Stimulated activated naive CD4-positive, alpha-beta T cell treated with Interleukin-2 at 50 U/mL for 16 hours (primary cell): ENCODE results near the gene MAGI2.
"Not testable (repeated sequence)": the region's sequence is repeated elsewhere in the genome, so short reads cannot be mapped to it uniquely, and the experiment has no call there.

ENCODE experiments used
- DNase-seq: peaks from one replicate; lab custom pipeline; 2025; lab: John Stamatoyannopoulos, UW

The MAGI2 gene

DNA sequence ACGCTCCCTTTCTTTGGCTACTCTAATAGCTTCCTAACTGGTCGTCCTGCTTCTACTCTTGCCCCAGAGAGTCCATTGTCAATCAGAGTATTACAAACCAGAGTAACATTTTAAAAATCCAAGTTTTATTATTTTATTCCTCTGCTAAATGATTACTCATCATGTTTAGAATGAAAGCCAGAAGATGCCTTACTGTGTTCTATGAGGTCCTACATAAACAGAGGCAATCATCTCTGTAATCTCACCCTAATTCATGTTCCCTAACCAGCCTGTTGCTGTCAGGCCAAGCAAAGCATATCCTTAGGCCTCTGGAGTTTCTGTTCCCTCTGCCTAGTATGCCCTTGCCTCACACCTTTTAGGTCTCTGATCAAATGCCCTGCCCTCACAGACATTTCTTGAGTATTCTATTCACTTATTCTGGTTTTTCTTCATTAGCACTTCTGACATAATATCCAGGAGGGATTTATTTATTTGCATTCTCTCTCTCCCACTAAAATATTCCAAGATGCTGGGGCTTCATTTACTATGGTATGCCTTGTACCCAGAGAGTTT, 1157.3 kb downstream of the MAGI2 start:
- DNase-seq, result no peak

DNA sequence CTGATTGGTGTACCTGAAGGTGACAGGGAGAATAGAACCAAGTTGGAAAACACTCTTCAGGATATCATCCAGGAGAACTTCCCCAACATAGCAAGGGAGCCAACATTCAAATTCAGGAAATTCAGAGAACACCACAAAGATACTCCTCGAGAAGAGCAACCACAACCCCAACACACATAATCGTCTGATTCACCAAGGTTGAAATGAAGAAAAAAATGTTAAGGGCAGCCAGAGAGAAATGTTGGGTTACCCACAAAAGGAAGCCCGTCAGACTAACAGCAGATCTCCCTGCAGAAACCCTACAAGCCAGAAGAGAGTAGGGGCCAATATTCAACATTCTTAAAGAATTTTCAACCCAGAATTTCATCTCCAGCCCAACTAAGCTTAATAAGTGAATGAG, 1164.0 kb downstream of the MAGI2 start:
- not testable (repeated sequence) for DNase-seq

- DNase-seq, result no peak
These were observed 1168.5 kb downstream of the MAGI2 start for GRCh38 chr7:78284945-78285344.

- DNase-seq, result no peak
These were observed 1173.2 kb downstream of the MAGI2 start for GRCh38 chr7:78280276-78280675.

- DNase-seq, result no peak
These were observed 1174.0 kb downstream of the MAGI2 start for GRCh38 chr7:78279457-78279856.

GRCh38 chr7:78279032-78279431, 1174.4 kb downstream of the MAGI2 start:
- DNase-seq, result no peak

DNA sequence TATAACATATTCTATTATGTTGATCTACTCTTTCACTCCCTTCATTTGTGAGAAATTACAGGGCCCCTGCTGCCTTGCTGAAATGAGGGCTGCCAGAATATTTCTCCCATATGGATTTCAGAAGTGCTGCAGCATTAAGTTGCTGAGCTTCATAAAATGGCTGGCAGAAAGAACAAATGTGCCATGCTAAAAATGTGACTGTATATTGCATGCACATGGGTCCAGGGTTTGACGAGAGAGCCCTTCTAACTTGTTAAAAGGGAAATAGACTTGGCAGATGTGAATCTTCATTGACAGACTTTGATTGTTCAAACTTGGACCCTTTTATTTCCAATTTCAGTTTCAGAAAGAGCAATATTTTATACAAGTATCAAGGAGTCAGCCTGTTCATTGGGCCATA, 1186.3 kb downstream of the MAGI2 start:
- no peak for DNase-seq

DNA sequence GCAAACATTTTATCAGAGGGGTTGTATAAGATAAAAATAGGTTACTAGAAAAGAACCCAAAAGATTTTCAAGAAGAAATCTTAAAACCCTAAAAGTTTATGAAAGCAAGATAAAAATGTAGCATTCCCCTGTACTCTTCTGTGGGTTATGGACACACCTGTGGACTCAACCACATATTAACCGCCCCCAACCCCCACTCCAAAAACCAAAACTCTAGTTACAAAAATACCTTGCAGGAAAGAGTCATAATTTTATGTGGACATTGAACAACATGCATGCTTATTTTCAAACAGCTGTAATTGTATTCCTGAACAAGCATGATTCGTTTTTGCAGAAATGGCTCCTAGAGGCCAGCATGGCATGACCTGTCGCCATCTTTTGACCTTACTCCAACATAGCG, 1188.0 kb downstream of the MAGI2 start:
- no peak for DNase-seq

- DNase-seq, result no peak
These were observed 1188.4 kb downstream of the MAGI2 start for GRCh38 chr7:78265071-78265470.

GRCh38 chr7:78264105-78264504, 1189.4 kb downstream of the MAGI2 start:
- no peak for DNase-seq

GRCh38 chr7:78261739-78262138, 1191.7 kb downstream of the MAGI2 start:
- DNase-seq, result no peak

- DNase-seq, result no peak
These were observed 1192.2 kb downstream of the MAGI2 start for GRCh38 chr7:78261302-78261701.

DNA sequence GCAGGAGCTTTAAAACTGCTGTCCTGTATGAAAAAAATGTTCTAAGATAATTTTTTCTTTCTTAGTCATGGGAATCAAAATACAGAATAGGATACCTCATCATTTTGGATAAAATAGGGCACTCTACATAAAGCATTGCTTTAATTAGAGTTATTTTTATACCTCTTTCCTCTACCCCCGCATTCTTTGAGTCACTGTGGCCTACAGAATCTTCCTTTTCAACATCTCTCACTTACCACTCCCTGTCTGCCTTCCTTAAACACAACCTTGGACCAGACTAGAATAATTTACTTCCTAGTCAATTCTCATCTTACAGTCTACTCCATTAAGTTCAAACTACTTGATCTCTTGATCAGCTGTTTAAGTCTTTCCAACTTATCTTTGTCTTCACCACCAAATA, 1192.6 kb downstream of the MAGI2 start:
- no peak for DNase-seq

DNA sequence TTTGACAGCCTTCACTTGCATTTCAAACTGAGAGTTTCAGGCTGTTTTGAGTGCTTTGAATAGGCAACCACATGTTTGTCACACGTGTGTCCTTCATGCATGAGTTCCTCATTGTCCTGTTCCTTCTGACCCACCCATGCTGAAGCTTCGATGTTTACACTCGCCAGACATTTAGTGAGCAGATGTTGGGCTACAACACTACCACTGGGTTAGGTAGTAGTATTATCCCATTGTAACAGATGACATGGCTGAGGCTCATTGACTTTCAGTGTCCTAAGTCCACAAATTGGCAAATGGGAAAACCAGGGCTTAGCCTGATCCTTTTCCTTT, 1198.8 kb downstream of the MAGI2 start:
- DNase-seq, result no peak

- no peak for DNase-seq
These were observed 1199.4 kb downstream of the MAGI2 start for GRCh38 chr7:78253850-78254725.

GRCh38 chr7:78248867-78249266, 1204.6 kb downstream of the MAGI2 start:
- no peak for DNase-seq

DNA sequence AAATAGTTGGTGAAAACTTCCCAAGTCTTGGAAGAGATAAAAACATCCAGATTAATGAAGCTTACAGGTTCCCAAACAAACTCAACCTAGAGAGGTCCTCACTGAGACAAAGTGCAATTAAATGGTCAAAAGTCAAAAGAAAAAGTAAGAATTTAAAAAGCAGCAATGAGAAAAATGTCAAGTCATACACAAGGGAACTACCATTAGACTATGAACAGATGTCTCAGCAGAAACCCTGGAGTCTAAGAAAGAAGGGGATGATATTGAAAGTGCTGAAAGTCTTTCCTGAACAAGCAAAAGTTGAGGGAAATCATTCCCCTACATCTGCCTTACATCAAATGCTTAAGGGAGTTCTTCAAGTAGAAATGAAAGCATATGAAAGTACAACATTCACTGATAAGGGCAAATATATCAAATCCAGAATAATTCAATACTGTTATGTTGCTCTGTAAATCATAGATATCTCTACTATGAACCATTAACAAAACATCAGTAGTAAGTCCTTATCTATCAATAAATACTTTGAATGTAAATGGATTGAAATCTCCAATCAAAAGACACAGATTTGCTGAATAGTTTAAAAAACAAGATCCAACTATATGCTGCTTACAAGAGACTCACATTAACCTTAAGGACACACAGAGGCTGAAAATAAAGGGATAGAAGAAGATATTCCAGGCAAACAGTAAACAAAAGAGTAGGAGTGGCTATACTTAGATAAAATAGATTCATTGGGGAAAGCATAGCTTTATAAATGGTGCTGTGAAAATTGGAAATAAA, 1205.4 kb downstream of the MAGI2 start:
- DNase-seq, result no peak

DNA sequence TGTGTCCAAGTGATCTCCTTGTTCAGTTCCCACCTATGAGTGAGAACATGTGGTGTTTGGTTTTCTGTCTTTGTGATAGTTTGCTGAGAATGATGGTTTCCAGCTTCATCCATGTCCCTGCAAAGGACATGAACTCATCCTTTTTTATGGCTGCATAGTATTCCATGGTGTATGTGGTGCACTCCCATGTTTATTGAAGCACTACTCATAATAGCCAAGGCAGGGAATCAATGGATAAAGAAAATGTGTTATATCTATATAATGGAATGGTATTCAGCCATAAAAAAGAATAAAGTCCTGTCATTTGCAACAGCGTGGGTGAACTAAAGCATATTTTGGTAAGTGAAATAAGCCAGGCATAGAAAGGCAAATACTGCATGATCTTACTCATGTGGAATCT, 1213.3 kb downstream of the MAGI2 start:
- not testable (repeated sequence) for DNase-seq

GRCh38 chr7:78234634-78235033, 1218.8 kb downstream of the MAGI2 start:
- DNase-seq, result no peak

DNA sequence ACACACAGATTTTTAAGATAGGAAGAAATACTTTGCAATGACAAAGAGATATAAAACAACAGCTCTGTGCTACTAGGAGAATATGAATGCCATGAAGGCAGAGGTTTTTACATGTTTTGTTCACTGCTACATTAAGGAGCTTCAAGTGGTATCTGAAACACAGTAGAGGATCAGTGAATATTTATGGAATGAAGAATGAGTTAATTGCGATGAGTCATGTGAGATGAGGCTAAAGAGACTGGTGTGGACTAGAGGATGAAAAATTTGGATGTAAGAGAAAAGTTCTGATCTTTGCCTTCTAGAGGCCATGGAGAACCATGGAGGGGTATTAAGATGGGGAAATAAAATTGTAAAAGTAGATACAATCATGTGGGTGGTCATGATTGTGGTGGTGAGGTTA, 1220.7 kb downstream of the MAGI2 start:
- DNase-seq, result no peak

GRCh38 chr7:78226059-78226719, 1227.3 kb downstream of the MAGI2 start:
- no peak for DNase-seq

DNA sequence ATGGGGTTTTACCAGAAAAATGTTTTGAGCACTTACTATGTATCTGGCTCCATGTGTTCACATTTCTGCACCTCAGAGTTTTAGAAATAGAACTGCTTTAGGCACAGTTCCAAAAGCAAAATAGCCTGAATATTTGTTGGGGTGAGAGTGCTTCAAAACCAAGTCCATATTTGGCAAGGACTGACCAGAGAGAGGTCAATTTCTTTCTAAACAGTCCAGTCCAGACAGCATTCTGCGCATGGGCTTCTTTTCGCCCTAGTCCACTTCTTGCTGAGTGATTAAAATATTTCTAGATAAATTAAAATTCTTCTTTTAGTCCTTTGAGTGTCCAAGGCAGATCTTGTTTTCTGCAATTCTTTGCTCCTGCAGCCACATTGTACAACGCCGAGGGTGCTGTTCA, 1227.9 kb downstream of the MAGI2 start:
- DNase-seq, result no peak

GRCh38 chr7:78224923-78225322, 1228.5 kb downstream of the MAGI2 start:
- no peak for DNase-seq
